ENCODE data around the gene MAP1B.

The MAP1B gene

DNA sequence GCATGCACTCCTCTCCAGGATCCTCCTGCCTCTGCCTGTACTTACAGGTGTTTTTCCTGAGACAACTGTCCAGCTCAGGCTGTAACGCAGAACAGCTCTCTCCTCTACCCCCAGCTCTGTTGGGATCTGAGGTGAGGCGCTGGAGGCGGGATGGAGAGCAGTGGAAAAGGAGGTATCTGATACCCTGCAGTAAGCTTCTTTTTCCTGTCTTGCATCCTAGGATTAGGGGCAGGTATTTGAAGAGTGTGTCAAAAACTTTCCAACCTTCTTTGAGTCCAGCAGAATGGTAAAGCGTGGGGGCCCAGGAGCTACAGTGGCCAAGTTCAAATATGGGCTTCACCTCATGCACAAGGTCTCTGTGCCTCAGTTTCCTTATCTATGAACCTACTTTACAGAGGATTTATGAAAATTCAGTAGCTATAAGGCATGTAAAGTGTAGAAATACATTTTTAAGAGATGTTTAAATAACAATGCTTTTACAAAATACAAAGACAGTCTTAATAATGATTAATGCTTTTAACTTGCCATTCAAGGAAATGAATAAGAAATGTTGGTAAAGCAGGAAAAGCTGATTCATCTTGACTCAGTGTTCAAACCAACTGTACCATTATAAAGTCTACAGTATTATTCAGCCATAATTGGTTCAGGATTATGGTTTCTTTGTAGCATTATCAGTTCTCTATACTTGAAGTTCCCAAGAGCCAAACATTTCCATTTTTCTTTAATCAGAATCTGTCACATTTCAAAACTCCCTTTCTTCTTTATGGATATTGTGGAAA, 26.1 kb downstream of the MAP1B start:
- H3K4me1 ChIP-seq (ENCODE audit: insufficient read depth, low read length): peaks cover 27% of the 10 kb centered on the region

DNA sequence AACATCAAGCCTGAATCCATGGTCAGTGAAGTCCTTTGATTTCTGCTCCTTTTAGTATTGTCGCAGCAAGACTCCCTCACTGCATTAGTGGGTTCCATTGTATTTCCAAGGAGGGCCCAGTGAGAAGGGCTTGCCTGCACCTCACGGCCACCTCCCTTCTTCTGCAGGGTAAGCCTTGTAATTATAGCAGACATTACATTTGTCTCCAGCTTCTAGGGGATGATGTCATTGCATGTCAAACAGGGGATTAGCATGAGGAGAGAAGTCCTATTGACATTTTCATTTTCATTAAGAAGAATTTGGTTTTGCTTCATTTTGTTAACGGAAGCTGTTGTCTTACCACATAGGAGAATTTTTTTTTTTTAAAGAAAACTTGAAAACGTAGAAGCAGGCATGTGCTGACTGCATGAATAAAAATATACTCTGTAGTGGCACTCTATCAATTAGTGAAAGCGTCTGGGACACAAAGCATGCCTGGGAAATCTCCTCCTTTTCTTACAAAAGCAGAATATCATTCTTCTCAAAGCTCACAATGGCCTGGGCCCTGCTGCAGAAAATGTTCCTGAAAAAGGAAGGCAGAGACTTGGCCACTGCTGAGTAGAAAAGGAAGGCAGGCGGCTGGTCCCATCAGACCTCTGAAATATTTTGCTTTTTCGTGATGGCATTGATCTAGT, 27.1 kb downstream of the MAP1B start:
- whole genome bisulfite sequencing: 87% methylated on average over 7 of the region's 7 CpGs
- H3K9ac ChIP-seq (ENCODE audit: low read depth, low read length): no peak overlapping the region
- H3K27ac ChIP-seq (ENCODE audit: low read depth, low read length): no peak overlapping the region
- no peaks in the 10 kb centered on the region for H3K27me3 ChIP-seq (ENCODE audit: insufficient read depth, low read length)
- no peaks in the 10 kb centered on the region for H3K9me3 ChIP-seq (ENCODE audit: insufficient read depth, low read depth, low read length)
- peaks cover 27% of the 10 kb centered on the region for H3K4me1 ChIP-seq (ENCODE audit: insufficient read depth, low read length)
- peaks cover 32% of the 10 kb centered on the region; the same call in 1 of the 2 replicates for H3K36me3 ChIP-seq (ENCODE audit: insufficient read depth, low read length)
- H3K4me3 ChIP-seq (ENCODE audit: low read length): no peak overlapping the region

More for the DNA sequence above, 26.1 kb downstream of the MAP1B start:
- Histone ChIP-seq H3K9me3 (ENCODE audit: insufficient read depth, low read depth, low read length) (no peaks in the 10 kb centered on the region), H3K4me3 (ENCODE audit: low read length) (no peak overlapping the region), H3K27ac (ENCODE audit: low read depth, low read length) (no peak overlapping the region), H3K27me3 (ENCODE audit: insufficient read depth, low read length) (no peaks in the 10 kb centered on the region), H3K36me3 (ENCODE audit: insufficient read depth, low read length) (peaks cover 26% of the 10 kb centered on the region; the same call in 1 of the 2 replicates), H3K9ac (ENCODE audit: low read depth, low read length) (no peak overlapping the region)
- 80% methylated on average over 3 of the region's 4 CpGs for WGBS

DNA sequence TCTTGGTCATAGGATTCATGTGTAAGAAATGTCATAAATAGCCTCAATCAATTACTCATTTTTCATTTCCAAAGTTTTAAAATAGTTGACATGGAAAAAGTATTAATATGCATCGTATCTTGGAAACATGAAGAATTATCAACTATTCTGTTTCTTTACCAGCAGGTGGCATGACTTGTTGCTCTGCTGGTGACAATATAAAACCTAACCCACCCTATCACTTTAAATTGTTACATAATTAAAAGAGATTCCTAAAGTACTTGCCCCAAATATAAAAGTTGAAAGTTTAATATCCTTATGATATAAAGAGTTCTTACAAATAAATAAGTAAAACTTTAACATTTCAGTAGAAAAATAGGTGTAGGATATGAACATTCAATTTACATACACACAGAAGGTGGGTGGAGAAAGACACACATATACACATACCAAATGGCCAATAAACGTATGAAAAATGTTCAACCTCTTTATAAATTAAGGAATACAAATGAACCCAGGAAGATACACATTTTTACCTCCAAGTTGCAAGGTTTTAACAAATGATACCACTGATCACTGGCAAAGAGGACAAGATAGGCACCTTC, 30.6 kb downstream of the MAP1B start:
- no peak overlapping the region for H3K4me3 ChIP-seq (ENCODE audit: low read length)
- H3K27ac ChIP-seq (ENCODE audit: low read depth, low read length): no peak overlapping the region
- WGBS: 88% methylated on average over 1 of the region's 2 CpGs
- no peak overlapping the region for H3K9ac ChIP-seq (ENCODE audit: low read depth, low read length)
- no peaks in the 10 kb centered on the region for H3K9me3 ChIP-seq (ENCODE audit: insufficient read depth, low read depth, low read length)
- no peaks in the 10 kb centered on the region for H3K27me3 ChIP-seq (ENCODE audit: insufficient read depth, low read length)
- H3K4me1 ChIP-seq (ENCODE audit: insufficient read depth, low read length): peaks cover 29% of the 10 kb centered on the region
- H3K36me3 ChIP-seq (ENCODE audit: insufficient read depth, low read length): peaks cover 34% of the 10 kb centered on the region

DNA sequence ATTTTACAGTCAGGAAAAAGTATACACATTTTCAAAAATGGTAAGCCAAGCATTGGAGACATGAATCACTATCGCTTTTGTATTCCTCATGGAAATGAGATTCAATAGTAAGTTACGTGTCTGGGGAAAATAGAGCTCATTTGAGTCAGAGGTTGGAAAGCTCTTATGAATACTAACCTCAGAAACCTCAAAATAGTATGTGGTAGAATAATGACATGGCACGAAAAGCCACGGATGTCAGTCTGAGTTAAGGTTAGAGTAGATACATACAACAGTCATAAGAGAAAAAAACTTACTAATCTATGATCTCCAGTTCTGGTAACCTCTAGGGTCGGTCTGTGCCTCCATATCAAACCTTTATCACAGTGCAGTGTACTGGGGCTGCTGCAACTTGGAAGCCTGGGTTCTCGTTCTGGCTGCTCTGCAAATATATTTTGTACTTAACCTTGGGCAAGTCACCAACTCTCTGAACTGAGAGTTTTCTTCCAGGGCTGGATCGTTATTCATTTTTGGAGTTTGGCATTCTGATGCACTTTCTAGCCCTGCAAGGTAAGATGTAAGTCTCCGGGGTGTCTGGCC, 31.8 kb downstream of the MAP1B start:
- Histone ChIP-seq H3K27ac (ENCODE audit: low read depth, low read length) (no peak overlapping the region), H3K4me1 (ENCODE audit: insufficient read depth, low read length) (peaks cover 20% of the 10 kb centered on the region), H3K4me3 (ENCODE audit: low read length) (no peak overlapping the region), H3K9me3 (ENCODE audit: insufficient read depth, low read depth, low read length) (no peaks in the 10 kb centered on the region), H3K27me3 (ENCODE audit: insufficient read depth, low read length) (no peaks in the 10 kb centered on the region), H3K9ac (ENCODE audit: low read depth, low read length) (no peak overlapping the region), H3K36me3 (ENCODE audit: insufficient read depth, low read length) (peaks cover 34% of the 10 kb centered on the region)
- 95% methylated on average over 6 of the region's 8 CpGs for WGBS

DNA sequence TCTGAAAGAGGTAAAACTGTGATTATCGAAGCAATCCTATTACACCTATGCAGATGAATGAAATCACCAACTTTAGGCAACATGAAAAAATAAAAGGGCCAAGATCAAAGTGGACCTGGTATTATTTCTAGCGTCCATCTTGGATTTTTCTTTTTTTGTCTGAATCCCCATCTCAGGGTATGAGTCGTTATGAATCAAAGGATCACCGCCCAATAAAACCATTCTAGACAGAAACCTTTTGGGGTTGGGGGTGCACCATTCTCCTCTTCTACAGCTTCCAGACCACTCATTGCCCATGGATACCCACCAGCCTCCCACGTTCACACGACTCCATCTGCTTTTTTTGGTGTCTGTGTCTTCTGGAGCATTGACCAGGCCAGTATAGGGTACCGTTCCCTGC, 33.4 kb downstream of the MAP1B start:
- no peak overlapping the region for H3K4me3 ChIP-seq (ENCODE audit: low read length)
- no peaks in the 10 kb centered on the region for H3K9me3 ChIP-seq (ENCODE audit: insufficient read depth, low read depth, low read length)
- H3K36me3 ChIP-seq (ENCODE audit: insufficient read depth, low read length): peaks cover 31% of the 10 kb centered on the region
- H3K9ac ChIP-seq (ENCODE audit: low read depth, low read length): no peak overlapping the region
- 96% methylated on average over 7 of the region's 7 CpGs for WGBS
- H3K27ac ChIP-seq (ENCODE audit: low read depth, low read length): no peak overlapping the region
- H3K4me1 ChIP-seq (ENCODE audit: insufficient read depth, low read length): peaks cover 30% of the 10 kb centered on the region
- H3K27me3 ChIP-seq (ENCODE audit: insufficient read depth, low read length): no peaks in the 10 kb centered on the region

DNA sequence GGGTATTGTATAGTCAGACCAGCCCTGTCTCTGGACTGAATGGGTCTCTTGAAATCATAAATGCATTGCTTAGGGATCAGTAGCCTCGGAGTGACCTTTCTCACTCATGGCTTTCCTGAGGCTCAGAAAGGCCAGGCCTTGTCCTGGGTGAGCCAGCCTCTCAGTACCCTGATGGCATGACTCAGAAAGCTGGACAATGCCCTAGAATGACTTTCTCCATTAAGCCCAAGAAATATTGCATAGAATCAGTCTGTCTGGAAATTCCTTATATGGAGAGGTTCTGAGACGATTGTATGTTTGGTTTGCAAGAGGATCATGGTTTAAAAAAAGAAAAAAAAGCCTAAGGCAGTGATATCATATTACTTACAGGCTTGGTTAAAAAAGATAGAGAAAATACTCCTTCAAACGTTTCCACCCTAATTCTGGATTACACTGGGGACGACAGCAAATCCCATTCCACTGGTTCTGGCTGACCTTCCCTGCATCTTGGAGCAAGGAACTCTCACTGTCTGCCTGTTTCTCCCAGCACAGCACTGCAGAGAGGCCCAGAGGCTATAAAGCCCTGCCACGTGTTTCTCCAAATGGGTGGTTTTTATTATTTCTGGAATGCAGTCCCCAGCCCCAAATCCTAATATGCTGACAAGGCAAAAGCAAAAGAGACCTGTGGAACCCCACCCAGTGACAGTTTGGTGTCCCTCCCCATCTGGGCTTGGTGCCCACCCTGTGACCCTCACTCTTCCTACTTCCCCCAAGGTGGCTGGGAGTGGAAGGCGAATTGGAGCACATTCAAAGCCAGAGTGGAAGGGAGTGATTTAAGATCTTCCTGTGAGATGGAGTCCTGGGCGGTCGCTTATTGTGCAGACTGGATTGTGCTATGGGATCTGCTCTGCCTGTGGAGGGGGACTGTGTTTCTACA, 34.4 kb downstream of the MAP1B start:
- peaks cover 27% of the 10 kb centered on the region for H3K36me3 ChIP-seq (ENCODE audit: insufficient read depth, low read length)
- WGBS: 91% methylated on average over 8 of the region's 8 CpGs
- no peak overlapping the region for H3K9ac ChIP-seq (ENCODE audit: low read depth, low read length)
- H3K4me1 ChIP-seq (ENCODE audit: insufficient read depth, low read length): peaks cover 31% of the 10 kb centered on the region
- no peak overlapping the region for H3K27ac ChIP-seq (ENCODE audit: low read depth, low read length)
- no peak overlapping the region for H3K4me3 ChIP-seq (ENCODE audit: low read length)
- no peaks in the 10 kb centered on the region for H3K27me3 ChIP-seq (ENCODE audit: insufficient read depth, low read length)
- no peaks in the 10 kb centered on the region for H3K9me3 ChIP-seq (ENCODE audit: insufficient read depth, low read depth, low read length)

DNA sequence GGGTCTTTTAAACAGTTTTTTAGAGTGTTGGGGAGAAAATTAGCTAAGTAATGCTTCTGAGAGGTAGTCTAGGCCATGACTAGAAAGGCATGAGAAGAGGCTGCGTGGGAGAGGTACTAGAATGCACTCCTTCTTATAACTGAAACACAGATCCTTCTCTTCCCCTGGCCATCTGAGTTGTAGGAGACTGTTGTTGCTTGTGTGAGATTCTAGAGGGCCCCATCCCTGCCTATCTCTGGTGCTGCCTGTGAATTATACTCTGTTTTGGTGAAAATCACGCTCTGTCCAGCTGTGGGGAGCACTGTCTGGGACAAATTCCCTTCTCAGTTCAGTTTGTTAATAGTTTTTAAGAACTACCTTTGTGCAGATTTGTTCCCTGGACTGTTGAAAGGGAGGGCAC, 37.5 kb downstream of the MAP1B start:
- 94% methylated on average over 1 of the region's 2 CpGs for WGBS
- peaks cover 33% of the 10 kb centered on the region for H3K36me3 ChIP-seq (ENCODE audit: insufficient read depth, low read length)
- H3K4me1 ChIP-seq (ENCODE audit: insufficient read depth, low read length): peaks cover 31% of the 10 kb centered on the region
- H3K27ac ChIP-seq (ENCODE audit: low read depth, low read length): peak overlapping the region; percentile 59; the same call in 1 of the 2 replicates
- H3K27me3 ChIP-seq (ENCODE audit: insufficient read depth, low read length): no peaks in the 10 kb centered on the region
- H3K9ac ChIP-seq (ENCODE audit: low read depth, low read length): no peak overlapping the region
- H3K9me3 ChIP-seq (ENCODE audit: insufficient read depth, low read depth, low read length): no peaks in the 10 kb centered on the region
- no peak overlapping the region for H3K4me3 ChIP-seq (ENCODE audit: low read length)

DNA sequence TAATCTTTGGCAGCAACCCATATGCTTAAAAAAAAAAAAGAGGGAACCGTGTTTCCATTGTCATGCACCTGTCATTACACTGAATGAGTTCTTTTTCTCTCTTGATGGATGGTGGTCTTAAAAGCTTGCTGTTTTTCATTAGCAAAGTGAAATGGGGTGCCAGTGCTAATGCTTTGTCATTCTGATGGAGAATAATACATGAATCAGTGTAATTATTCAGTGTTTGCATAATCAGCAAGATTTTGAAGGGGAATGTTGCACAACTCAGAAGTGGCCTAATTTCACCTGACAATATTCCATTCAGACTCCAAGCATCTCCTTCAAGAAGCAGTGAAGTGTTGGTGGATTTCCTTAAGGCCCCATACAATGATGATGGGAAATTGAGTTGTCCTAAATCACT, 38.1 kb downstream of the MAP1B start:
- Histone ChIP-seq H3K27ac (ENCODE audit: low read depth, low read length) (no peak overlapping the region; the same call in 1 of the 2 replicates), H3K4me3 (ENCODE audit: low read length) (no peak overlapping the region), H3K27me3 (ENCODE audit: insufficient read depth, low read length) (no peaks in the 10 kb centered on the region), H3K9me3 (ENCODE audit: insufficient read depth, low read depth, low read length) (no peaks in the 10 kb centered on the region), H3K9ac (ENCODE audit: low read depth, low read length) (no peak overlapping the region), H3K36me3 (ENCODE audit: insufficient read depth, low read length) (peaks cover 30% of the 10 kb centered on the region), H3K4me1 (ENCODE audit: insufficient read depth, low read length) (peaks cover 31% of the 10 kb centered on the region)
- WGBS: 55% methylated on average over 1 of the region's 1 CpG

DNA sequence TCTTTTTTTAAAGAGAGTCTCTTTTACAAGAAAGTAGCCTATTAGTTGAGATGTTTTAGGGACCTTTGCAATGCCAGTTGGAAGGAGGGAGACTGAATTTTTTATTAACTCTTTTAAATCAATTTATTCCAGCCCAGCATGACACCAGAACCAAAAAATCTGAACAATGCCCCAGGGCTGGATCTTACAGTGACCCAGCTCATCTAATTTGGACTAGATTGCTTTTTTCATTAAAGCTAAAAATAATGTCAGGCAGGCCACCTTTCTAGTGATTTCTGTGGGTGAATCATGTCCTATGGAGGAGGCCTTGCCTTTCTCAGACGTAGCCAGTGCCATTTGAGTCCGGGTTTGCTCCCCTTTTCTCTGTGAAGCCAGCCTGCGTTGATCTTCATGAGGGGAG, 38.8 kb downstream of the MAP1B start:
- Histone ChIP-seq H3K4me1 (ENCODE audit: insufficient read depth, low read length) (peaks cover 38% of the 10 kb centered on the region), H3K27ac (ENCODE audit: low read depth, low read length) (no peak overlapping the region), H3K36me3 (ENCODE audit: insufficient read depth, low read length) (peaks cover 23% of the 10 kb centered on the region), H3K4me3 (ENCODE audit: low read length) (no peak overlapping the region), H3K9me3 (ENCODE audit: insufficient read depth, low read depth, low read length) (no peaks in the 10 kb centered on the region), H3K27me3 (ENCODE audit: insufficient read depth, low read length) (no peaks in the 10 kb centered on the region), H3K9ac (ENCODE audit: low read depth, low read length) (no peak overlapping the region)
- 95% methylated on average over 3 of the region's 3 CpGs for WGBS

DNA sequence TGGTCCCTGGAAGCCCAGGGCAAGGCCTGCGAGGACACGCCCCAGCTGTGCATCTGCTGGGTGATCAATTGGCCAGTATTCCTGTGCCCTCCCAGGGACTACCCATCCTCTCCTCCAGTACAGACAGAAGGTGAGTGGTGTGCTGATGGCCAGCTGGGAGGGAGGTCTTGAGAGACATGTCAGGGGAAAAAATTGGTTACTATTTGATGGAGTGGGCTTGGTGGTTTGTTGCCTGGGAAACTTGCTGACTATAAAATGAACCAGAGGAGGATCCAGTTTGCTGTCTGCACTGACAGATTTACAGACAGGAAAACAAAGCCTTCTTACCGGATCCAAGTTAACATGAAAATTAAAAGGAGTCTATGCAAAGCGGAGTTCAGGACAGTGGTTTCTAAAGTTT, 40.3 kb downstream of the MAP1B start:
- H3K4me1 ChIP-seq (ENCODE audit: insufficient read depth, low read length): peaks cover 36% of the 10 kb centered on the region
- 97% methylated on average over 4 of the region's 4 CpGs for WGBS
- H3K27me3 ChIP-seq (ENCODE audit: insufficient read depth, low read length): no peaks in the 10 kb centered on the region
- no peak overlapping the region for H3K4me3 ChIP-seq (ENCODE audit: low read length)
- no peak overlapping the region for H3K27ac ChIP-seq (ENCODE audit: low read depth, low read length)
- H3K9me3 ChIP-seq (ENCODE audit: insufficient read depth, low read depth, low read length): no peaks in the 10 kb centered on the region
- H3K36me3 ChIP-seq (ENCODE audit: insufficient read depth, low read length): peaks cover 27% of the 10 kb centered on the region
- no peak overlapping the region for H3K9ac ChIP-seq (ENCODE audit: low read depth, low read length)

Measured in HUES64 (cell line).